Germinal center (tissue), 1 donor: Measurements from ENCODE around the gene TNFAIP2.
A peak's percentile ranks its signal among the peaks of the same experiment; 100 is the strongest.
"Not testable (repeated sequence)": the region's sequence is repeated elsewhere in the genome, so short reads cannot be mapped to it uniquely, and the experiment has no call there.

Source experiments
- DNase-seq: peaks from one replicate; pipeline ENCODE4 v3.0.0; 2012; ENCODE audit warnings: mixed read lengths, low spot score

The TNFAIP2 gene

DNA sequence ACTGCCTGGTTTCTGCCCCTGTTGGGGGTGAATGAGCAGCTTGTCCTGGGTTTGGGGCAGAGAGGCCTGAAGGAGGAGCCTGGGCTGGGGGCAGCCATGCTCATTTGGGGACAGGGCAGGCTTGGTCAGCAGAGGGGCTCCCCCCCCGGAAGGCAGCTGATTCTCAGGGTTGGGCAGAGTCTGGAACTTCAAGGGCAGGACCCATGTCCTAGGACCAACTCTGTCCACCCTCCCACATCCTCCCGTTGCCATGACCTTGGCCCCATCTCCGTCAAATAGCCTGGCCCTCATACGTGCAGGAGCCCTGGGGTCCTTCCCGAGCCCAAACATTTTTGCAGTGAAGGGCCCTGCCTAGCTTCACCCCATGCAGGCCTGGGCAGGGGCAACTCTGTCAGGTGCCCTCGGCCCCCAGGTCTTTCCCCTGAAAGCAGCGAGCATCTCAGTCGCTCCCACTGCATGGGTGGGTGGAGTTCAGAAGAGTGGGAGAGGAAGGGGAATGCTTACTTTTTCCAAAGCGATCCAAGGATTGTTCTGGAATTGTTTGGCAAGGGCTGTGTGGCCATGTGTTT is 32.6 kb downstream of the TNFAIP2 start:
- DNase-seq = no peak

DNA sequence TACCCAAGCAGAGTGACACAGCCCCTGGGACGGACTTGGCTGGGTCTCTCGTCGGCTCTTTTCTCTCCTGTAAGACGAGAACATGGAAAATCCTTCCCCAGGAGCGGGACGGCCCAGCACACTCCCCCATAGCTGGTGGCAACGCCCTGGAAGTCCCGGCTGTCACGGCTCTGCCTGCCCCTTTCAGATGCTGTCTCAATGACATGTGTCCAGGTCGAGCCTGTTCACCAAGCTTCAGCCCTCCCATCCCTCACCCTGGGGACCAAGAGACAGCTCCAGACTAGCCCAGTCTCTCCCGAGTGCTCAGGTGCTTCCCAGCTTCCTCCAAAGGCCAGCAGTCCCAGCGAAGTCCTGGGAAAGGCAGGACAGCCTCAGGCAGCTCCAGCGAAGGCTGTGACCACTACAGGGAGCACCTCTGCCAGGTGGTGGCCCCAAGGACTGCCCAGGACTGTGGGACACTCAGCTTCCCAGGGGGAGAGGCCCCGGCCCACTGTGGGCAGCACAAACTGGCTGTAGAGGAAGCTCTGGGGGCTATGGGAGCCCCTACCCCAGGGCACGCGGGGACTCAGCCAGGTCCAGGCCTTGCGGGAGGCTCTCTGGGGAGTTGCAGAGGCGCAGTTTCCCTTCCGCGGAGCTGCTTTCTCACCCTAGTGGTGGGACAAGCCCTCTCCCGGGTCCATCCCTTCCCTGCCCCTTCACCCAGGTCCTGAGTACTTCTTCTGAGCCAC is 33.6 kb downstream of the TNFAIP2 start:
- no peak for DNase-seq

DNA sequence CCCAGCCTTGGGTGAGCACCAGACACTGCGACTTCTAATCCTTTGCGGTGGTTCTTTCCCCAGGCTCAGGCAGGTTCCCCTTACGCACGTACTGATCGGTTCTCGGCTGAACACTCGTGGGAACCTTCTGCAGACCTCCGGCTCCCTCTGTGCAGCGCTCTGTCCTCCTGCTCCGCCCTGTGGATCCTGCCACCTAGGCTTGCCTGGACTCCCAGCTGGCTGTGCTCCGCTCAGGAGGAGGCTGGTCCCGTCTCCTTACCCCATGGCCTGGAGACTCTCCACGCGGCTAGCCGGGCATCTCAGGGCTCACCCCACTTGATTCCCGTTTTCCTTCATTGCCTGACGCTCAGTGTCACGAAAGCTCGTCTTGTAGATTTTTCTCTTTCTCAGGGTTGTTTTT is 34.7 kb downstream of the TNFAIP2 start:
- no peak for DNase-seq

- no peak for DNase-seq
Observed at GRCh38 chr14:103158688-103159087, 35.4 kb downstream of the TNFAIP2 start.

- DNase-seq = no peak
Observed at GRCh38 chr14:103160321-103161053, 37.2 kb downstream of the TNFAIP2 start.

DNA sequence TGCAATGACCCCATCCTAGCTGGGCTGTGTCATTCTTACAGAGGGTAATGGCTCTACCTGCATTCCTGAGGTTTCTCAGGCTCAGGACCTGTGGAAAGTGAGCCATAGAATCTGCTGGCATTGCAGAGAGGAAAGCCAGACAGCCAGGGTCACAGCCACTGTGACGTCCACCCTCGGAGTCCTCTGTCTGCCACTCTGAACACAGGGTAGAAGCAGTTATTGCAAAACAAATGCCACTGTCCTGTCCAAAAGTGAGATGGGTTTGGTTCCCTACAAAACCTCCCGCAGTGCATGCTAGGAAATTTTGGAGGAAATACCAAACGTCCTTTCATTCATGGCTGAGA is 37.8 kb downstream of the TNFAIP2 start:
- no peak for DNase-seq

DNA sequence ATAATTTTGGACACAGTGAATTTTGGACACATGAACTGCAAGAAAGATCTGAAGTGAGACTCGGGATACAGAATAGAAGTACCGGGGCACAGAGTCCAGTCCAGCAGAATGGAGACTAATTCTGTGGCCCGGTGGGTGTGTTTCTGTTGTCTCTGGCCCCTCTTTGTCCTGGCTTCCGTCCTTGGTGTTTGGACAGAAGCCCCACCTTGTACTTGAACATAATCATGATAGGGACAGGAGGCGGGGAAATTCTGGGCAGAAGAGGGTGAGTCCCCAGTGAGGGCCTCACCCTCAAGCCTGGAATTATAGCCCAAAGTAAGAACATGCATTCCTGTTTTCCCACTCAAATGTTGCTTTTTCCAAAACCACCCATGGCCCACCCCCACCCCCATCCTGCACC is 39.9 kb downstream of the TNFAIP2 start:
- DNase-seq = no peak

GRCh38 chr14:103164006-103164405 is 40.7 kb downstream of the TNFAIP2 start:
- no peak for DNase-seq

- no peak for DNase-seq
Observed at GRCh38 chr14:103164779-103165178, 41.5 kb downstream of the TNFAIP2 start.

- no peak for DNase-seq
Observed at GRCh38 chr14:103165323-103165722, 42.1 kb downstream of the TNFAIP2 start.

DNA sequence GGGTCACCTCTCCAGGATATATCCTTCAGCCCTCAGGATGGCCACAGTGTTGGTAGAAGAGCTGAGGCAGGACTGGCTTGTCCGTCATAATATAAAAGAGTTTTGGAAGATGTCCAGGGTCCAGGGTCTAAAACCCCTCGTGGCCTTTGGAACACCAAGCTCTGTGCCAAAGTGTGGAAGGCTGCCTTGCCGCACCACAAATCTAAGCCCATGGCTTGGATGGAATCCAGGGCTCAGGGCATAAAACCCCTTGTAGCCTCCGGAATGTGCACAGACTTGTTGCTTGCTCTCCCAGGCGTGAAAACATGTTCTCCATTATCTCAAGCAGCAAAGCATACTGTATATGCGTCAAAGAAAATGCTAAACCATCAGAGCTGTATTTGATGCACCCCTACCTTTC is 46.7 kb downstream of the TNFAIP2 start:
- no peak for DNase-seq

GRCh38 chr14:103171206-103171605 is 47.9 kb downstream of the TNFAIP2 start:
- not testable (repeated sequence) for DNase-seq

DNA sequence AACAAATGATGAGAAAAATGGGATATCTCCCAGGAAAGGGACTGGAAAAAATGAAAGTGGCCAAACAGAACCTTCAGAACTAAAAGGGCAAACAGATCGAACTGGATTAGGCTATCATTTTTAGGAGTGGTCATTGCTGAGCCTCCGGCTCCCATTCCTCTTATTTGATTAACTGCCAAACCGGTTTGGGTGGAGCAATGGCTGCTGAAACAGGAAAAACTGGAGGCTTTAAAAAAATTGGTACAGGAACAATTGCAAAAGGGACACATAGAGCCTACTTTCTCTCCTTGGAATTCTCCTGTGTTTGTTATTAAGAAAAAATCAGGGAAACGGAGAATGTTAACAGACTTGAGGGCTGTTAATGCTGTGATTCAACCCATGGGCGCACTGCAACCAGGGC is 49.7 kb downstream of the TNFAIP2 start:
- DNase-seq = no peak

DNA sequence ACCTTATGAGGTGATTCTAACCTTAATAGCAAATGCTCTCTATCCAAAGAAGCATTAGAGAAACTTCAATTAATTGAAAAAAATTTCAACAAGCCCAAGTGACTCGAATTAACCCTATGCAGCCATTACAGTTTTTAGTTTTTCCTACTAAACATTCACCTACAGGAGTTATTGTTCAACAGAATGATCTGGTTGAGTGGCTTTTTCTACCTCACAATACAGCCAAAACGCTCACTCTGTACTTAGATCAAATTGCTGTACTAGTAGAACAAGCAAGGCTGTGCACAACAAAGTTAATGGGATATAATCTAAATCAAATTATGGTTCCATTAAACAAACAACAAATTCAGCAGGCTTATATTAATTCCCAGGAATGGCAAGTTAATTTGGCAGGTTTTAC is 50.6 kb downstream of the TNFAIP2 start:
- not testable (repeated sequence) for DNase-seq

- not testable (repeated sequence) for DNase-seq
Observed at GRCh38 chr14:103176176-103176575, 52.9 kb downstream of the TNFAIP2 start.

DNA sequence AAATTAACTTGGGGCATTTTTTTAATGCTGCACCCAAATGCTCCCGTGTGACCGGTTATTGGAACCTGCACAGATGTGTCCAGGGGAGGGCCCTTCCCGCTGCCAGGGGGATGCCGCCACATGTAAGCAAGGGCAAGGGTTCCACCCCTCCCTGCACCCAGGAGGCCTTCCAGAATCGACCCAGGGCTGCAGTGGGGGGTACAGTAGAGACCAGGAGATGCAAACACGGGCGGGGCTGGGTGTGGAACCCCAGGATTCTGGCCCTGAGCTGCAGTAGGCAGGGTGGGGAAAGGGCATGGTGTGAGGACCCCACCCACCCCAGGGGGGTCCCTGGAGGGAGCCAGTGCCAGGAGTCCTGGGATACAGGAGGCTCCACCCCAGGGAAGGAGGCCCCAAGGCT is 54.1 kb downstream of the TNFAIP2 start:
- no peak for DNase-seq

GRCh38 chr14:103178521-103178920 is 55.3 kb downstream of the TNFAIP2 start:
- no peak for DNase-seq

- DNase-seq = no peak
Observed at GRCh38 chr14:103179094-103179493, 55.8 kb downstream of the TNFAIP2 start.

GRCh38 chr14:103180331-103180730 is 57.1 kb downstream of the TNFAIP2 start:
- DNase-seq = no peak

DNA sequence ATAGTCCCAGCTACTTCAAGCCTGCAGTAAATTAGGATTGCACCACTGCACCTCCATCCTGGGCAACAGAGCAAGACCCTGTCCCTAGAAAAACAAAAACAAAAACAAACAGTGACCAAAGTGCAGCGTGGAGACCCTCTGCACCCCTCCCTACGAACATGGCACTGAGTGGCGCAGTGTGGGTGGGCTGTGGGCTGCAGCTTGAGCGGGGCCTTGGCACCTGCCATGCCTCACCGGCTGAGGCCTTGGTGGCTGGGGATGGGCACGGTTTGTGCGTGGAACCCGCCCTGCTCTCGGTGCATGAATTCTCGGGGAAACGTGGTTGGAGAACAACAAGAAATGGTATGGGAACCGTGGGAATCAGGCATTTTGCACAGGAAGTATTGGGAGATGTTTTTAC is 60.8 kb downstream of the TNFAIP2 start:
- no peak for DNase-seq

DNA sequence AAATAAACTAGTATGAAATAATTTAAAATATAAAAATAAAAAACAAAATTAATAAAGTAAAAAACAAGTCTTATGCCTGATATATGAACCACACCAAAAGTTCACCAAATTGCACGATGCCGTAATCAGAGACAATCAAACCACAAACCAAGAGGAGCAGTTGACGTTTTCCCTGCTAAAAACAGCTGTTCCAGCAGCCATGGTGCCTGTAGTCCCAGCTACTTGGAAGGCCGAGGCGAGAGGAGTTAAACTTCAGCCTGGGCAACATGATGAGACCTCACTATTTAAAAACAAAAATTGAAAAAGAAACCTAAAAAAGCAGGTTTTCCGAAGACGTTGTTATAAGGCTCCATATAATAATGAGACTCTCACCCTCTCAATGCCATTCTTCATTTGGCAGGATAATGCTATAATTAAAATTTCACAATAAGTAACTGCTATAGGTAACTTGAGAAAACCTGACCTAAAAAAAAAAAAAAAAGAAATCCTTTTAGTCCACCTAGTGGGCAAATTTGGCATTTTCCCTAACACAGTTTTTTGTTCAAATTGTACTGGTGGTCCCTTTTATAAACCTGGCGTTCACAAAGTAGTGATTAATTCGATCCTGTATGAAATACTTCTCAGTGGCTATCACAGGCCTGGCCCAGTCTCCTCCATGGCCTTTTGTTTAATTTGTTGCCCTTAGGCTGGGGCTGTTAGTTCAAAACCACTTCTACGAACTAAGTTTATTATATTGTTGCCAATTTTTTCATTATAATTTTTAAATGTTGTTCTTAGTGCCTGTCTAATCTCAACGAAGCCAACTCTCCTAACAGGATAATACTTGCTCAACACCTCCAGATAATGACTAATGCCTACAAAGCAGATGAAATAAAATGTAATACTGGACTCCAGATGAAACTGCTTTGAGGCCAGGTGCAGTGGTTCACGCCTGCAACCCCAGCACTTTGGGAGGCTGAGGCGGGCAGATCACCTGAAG is 62.1 kb downstream of the TNFAIP2 start:
- DNase-seq = peak; percentile 29

DNA sequence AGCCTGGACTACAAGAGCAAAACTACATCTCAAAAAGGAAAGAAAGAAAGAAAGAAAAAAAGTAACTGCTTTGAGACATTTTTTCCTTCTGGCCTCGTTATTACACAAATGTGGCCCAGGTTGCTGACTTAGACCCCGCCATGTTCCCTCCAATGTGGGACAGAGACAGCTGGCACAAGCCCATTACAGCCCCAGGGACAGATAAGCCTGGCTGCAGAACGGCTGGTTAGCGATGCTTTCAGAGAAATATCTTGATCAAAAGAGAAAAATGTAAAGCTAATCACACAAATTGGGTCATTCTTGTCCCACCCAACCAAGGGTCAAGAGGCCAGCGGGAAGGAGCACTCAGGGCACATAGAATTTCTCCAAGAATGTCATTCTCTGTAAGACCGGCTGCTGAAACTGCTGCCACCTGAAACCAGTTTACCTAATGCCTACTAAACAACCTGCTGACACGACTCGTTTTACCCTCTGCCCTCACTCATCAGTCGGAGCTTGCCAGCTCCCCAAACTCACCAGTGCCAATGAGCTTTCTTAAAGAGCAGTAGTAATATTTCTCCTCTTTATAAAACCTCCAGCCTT is 63.1 kb downstream of the TNFAIP2 start:
- DNase-seq = no peak
